GM11168 (cell line): ENCODE measurements around the gene HECW1.
"Not testable (repeated sequence)": the region's sequence is repeated elsewhere in the genome, so short reads cannot be mapped to it uniquely, and the experiment has no call there.

Source experiments
- in situ Hi-C: fragments of 300-500 bp; cut with MboI; formaldehyde crosslinking; loops from one replicate; pipeline ENCODE4 v1.12.0; 2022; ENCODE audit warnings: low sequenced_read_pairs; ENCODE audit not compliant: unreplicated experiment

The HECW1 gene

DNA sequence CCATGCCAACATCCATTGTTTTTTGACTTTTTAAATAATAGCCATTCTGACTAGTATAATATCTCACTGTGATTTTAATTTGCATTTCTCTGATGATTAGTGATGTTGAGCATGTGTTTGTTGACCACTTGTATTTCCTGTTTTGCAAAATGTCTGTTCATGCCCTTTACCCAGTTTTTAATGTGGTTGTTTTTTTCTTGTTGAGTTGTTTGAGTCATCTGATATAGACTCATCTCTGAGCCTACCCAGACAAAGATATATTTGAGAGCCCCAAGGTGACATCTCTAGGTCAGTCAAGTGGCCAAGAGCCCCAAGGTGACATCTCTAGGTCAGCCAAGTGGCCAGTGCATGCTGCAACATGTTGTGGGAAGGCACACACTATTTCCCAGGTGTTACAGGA, 224.7 kb downstream of the HECW1 start:
- in situ Hi-C loops, result no loop called here

DNA sequence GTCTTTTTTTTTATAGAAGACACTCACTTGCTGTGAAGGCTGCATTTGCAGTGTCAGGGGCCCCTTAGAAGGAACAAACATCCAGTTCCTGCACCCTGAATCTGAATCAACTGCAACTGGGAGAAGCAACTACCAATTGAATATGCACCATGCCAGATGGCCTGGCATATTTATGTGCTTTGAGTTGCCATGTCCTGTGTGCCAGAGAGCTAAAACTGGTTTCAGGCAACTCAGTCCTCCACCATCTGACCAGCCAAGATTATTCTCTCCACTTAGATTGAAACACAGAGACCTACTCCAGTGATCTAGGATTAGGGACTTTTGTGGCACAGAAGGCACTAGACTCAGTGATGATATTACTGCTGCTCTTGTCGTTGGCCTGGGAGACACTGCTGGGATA, 225.4 kb downstream of the HECW1 start:
- in situ Hi-C loops, result no loop called here

DNA sequence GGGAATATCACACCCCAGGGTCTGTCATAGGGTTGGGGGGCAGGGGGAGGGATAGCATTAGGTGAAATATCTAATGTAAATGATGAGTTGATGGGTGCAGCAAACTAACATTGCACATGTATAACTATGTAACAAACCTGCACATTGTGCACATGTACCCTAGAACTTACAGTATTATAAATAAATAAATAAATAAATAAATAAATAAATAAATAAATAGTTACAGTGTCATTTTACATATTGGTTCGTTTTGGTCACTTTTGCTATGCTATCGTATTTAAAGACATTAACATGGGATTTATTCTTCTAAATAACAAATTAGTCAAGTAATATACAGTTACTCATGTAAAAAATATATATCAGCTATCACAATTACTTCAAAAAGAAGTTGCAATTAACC, 228.7 kb downstream of the HECW1 start:
- in situ Hi-C loops, result no loop called here

DNA sequence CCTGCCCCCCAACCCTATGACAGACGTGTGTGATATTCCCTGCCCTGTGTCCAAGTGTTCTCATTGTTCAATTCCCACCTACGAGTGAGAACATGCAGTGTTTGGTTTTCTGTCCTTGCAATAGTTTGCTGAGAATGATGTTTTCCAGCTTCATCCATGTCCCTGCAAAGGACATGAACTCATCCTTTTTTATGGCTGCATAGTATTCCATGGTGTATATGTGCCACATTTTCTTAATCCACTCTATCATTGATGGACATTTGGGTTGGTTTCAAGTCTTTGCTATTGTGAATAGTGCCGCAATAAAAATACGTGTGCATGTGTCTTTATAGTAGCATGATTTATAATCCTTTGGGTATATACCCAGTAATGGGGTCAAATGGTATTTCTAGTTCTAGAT, 231.0 kb downstream of the HECW1 start:
- in situ Hi-C loops, result not testable (repeated sequence)

GRCh38 chr7:43345696-43346095, 233.2 kb downstream of the HECW1 start:
- in situ Hi-C loops, result not testable (repeated sequence)

DNA sequence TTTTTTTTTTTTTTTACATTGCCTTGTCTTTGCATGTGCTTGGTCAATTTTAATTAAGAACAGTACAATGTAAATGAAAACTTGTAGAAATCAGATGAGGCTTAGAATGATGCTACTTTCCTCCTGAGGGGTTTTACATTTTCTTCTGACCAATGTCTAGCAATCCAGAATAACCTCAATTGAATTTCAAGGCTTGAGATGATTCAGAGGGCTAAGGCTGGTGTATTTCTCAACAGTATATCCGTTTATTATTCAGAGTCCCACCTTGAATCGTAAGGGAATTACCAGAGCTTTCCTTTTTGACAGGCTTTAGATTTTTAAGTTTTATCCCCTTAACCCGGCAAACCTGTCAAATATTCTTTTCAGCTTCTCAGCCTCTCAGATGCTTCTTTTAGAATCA, 239.2 kb downstream of the HECW1 start:
- in situ Hi-C loops, result no loop called here

DNA sequence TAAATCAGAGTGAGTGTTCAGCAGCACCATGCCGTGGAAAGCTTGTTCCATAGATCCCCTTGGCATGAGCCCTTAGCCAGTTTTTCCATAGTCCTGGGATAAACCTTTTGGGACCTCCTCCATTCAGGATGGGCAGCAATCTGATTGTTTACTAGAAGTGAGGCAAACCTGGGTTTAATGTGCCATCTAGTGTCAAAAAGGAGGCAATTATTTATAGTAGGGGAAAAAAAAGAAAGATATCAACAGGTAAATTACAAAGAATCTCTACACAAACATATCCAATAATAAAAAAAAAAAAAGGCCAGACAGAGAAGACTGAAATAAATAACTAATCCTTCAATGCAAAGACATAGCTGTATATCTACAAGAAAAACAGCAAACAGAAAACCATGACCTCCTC, 241.5 kb downstream of the HECW1 start:
- in situ Hi-C loops, result no loop called here

- in situ Hi-C loops, result no loop called here
These were observed 250.2 kb downstream of the HECW1 start for GRCh38 chr7:43362652-43363034.

DNA sequence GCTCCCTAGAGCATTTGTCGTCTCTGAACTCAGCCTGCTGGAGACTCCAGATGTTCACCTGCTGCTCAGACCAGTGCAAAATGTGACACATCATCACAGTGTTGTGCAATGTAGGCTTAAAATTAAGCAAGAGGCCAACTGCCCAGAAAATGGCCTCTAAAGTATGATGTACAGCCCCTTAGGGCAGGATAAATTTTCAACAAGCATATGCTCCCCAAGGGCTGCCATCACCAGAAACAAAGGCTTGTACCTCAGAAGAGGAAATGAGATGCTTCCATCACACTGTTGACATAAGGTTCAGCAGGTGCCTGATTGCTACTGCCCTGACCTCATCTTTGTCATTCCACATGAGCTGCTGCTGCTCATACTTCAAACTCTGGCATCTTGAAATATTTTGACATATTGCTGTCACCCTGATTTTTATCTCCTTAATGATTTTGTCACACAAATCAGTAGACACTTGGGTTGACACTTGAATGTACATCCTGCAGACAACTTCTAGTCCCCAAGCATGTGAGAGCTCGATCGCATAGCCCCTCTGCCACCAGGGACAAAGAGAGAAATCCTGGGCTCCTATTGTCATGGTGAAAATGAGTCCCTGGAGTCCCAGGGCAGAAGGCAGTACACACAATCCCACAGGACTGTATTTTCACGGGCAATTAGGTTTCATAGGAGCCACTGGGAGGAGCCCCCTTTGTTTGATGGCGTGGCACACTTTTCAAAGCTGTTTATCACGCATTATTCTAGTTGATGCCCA, 250.8 kb downstream of the HECW1 start:
- in situ Hi-C loops, result no loop called here

DNA sequence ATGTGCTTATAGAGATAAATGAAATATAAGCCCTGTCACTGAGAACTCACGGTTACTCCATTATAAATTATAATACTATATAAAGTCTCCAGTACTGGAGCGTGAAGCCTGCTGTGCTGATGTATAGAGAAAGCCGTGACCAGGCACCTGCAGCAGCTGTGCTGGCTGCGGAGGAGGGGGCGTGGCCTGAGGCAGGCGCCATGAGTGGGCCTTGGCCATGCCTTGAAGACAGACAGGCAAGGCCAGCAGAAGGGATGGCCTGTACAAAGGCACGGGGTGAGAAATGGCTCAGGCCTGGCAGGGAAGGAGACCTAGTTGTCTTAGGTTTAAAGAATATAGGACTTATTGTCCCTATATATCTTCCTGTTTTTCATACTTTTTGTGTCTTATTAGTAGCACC, 251.9 kb downstream of the HECW1 start:
- in situ Hi-C loops, result no loop called here

- in situ Hi-C loops, result no loop called here
These were observed 260.4 kb downstream of the HECW1 start for GRCh38 chr7:43372676-43373355.

DNA sequence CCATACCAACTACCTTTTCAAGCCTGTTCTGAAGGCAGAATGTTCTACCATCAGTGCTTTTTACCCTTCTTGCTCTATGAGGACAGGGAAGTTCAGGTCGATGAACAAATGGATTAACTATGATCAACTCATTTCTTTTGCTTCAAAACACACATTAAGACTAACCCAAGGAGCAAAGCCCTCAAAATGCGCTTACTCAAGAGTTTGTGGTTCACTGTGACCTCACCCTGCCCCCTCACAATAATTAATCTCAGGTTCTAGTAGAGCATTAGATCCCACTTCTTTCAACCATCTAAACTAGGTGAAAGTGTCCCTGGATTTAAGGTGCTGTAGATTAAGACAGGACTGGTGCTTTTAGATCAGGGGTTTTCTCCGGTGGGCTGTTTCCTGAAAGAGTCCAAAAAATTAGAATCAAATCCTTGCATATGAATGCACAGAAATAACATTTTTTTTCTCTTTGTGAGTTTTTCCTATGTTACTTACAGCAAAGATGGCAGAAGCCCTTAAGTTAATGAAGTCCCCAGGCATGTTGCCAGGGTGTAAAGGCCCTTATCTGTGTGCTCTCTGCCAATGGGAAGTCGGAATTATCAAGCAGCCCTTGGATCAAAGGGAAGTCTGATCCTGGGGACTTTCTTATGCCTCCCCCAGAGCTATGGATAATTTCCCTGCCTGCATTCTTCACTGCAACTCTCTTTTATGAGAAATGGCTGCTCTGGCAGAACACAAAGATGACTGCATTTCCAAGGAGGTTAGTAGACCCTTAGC, 264.9 kb downstream of the HECW1 start:
- in situ Hi-C loops, result no loop called here

- in situ Hi-C loops, result no loop called here
These were observed 266.8 kb downstream of the HECW1 start for GRCh38 chr7:43379210-43379609.

GRCh38 chr7:43384616-43385308, 272.3 kb downstream of the HECW1 start:
- in situ Hi-C loops, result no loop called here

DNA sequence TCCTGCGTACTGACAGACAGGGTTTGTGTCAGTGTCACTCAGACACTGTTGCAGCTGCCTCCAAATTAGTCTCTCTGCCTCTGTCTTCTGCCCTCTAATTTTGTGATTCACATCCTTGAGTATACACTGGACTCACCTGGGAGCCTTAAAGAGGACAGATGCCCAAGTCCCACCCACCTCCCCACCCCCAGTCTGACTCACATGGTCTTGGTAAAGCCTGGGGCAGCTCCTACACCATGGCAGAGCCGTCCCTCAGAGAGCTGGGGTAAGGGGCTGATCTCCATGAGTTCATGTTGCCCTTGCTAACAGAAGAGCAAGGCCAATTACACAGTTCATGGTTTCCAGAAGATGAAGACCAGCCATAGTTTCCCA, 272.8 kb downstream of the HECW1 start:
- in situ Hi-C loops, result no loop called here

GRCh38 chr7:43385856-43386255, 273.4 kb downstream of the HECW1 start:
- in situ Hi-C loops, result no loop called here

- in situ Hi-C loops, result no loop called here
These were observed 275.5 kb downstream of the HECW1 start for GRCh38 chr7:43387932-43388331.

DNA sequence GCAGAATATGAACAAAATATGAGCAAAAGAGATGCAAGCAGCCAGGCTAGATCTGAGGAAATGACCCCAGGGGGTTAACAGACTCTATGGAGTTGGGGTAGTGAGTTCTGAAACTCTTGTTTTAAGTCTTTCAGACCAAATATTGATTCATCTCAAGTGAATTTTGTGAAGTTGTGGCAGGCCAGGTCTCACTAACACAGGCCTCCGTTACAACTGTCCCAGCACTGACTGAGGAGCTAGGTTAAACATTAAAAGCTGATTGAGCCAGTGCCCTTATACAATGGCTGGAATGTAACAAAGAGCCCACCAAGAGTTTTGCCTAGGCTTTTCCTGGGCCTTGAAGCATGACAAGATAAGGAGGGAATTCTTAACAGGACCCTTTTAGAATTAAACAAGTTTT, 278.1 kb downstream of the HECW1 start:
- in situ Hi-C loops, result no loop called here

- in situ Hi-C loops, result no loop called here
These were observed 279.1 kb downstream of the HECW1 start for GRCh38 chr7:43391518-43391917.

DNA sequence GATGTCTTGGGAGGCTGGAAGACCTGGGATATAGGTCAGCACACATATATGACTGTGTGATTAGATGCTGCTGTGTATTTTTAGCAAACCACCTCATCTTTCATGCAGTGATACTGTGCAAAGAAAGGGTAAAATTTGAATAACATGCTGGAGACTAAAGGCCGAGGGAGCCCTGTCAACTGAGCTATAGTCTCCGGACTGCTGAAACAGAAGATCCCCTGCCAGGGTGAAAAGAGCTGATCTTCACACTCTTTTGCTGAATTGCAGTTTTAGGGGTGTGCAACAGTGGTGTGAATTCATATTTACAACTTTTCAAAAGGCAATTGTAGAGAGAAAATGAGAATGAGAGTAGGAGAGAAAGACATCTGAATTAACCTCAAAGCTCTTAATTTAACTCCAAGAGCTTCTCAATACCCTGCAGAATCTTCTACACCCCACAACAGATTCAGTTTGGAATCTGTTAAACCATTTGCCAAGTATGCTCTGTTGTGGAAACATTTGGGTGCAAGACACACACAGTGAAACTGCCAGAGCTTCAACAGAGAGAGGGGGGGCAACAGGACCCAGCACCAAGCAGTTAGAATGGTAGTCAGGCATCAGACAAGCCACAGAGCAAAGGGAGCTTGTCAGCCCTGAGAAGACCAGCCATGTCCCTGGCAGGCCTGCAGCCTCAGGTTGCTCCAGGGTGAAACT, 280.3 kb downstream of the HECW1 start:
- in situ Hi-C loops, result no loop called here
